ENCODE data around the gene CDCP1. TPM values are rescaled to one million over a fixed set of nuclear protein-coding genes. Genes with fewer than 3 reads are reported as not detected.

Gene CDCP1, protein sequence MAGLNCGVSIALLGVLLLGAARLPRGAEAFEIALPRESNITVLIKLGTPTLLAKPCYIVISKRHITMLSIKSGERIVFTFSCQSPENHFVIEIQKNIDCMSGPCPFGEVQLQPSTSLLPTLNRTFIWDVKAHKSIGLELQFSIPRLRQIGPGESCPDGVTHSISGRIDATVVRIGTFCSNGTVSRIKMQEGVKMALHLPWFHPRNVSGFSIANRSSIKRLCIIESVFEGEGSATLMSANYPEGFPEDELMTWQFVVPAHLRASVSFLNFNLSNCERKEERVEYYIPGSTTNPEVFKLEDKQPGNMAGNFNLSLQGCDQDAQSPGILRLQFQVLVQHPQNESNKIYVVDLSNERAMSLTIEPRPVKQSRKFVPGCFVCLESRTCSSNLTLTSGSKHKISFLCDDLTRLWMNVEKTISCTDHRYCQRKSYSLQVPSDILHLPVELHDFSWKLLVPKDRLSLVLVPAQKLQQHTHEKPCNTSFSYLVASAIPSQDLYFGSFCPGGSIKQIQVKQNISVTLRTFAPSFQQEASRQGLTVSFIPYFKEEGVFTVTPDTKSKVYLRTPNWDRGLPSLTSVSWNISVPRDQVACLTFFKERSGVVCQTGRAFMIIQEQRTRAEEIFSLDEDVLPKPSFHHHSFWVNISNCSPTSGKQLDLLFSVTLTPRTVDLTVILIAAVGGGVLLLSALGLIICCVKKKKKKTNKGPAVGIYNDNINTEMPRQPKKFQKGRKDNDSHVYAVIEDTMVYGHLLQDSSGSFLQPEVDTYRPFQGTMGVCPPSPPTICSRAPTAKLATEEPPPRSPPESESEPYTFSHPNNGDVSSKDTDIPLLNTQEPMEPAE
- 1 to 10 TPM; 1.7 to 2.1 TPM for total RNA-seq

DNA sequence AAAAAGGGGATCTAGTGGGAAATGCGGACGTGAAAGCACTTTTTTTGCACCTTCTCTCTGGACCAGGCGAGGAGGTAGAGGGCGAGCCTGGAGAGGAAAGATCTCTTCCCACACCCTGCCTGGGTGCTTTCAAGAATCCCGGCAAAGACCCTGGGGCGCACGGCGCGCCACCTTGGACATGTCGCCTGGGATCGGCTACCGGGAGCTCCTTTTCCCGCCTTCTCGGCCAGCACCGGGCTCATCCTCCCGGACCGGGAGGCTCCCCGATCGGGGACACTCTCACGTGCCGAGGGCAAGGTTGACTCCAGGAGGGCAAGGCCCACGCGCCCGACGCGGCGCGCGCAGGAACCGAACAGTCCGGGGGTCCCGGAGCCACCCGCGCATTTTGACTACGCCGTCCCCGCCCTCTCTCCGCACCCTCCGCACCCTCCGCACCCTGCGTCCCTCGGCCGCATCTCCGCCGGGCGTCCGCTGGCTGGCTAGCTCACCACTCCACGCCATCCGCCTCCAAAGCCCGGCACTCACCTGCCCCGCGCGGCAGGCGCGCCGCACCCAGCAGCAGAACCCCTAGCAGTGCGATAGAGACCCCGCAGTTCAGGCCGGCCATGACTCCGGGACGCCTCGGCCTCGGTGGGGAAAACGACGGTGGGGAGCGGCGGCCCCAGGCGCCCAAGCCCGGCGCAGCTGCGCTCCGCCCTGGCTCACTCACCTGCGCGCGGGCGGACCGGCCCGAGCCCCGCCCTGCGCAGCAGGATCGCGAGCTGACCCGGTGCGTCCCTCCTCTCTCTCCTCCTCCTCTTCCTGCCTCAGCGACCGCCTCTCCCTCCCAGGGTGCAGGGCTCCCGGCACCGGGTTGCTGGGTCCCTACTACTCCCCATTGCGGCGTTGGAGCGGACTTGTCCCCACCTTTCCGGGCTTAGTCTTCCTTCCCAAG lies at the start of gene CDCP1:
Gene CDCP1, minus strand, starts transcription at position 698 of the 934 bp plus-strand sequence. Its CDS starts 91 bp downstream, at position 607.
- ChIA-PET POLR2A (no interaction called here), CTCF (no interaction called here)

DNA sequence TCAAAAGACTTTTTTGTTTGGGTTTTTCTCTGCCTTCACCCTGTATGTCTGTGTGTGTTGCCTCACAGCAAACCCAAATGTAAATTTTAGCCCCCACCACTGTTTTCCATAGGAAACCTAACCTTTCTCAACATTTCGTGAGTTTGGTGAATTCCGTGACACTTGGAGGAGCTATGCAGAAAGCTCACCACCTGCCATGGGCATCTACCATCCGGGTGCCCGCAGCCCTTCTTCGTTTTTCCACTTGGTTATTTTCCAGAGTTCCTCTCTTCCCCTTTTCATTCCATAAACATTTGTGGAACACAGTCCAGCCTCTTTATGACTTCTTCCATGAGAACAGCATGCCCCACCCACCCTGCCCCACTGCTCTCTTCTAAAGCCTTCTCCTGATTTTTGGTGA lies 48.6 kb upstream of the CDCP1 start:
- ChIA-PET POLR2A (no interaction called here), CTCF (no interaction called here)

DNA sequence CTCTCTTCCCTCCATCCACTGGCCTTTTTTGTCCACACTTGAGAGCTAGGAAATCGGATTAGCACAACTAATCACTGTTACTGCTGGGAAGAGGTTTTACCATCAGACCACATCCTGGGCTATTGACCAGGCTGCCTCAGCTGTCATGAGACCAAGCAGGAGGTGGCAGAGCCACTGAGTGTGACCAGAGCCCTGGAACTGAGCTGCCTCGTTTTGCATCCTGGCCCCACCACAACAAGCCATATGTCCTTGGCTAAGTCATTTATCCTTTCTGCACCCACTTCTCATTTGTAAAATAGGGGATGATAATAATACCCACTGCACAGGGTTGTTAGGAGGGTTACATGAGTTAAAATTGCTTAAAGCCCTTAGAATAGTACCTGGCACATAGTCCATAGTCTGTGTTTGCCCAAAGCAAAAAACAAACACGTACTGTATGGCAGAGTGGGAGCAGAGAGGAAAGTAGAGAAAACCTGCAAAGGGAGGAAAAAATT lies 45.8 kb upstream of the CDCP1 start:
- CTCF ChIA-PET = no interaction called here
- POLR2A ChIA-PET = no interaction called here

DNA sequence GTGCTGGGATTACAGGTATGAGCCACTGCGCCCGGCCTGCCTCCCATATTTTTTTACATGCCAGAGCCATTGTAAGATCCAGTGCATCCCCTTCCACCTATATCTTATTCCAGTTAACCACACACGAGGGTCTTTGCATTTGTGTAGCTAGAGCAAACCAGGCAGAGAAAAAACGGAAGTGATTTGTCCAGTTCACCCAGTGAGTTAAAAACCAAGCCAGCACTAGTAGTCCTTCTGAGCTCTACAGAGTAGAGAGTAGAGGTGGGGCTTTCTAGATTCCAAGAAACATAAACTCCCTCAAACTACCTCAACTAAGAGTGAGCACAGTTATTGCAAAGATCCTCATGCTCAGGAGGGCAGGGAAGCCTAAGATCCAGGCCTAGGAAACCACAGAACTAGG lies 45.2 kb upstream of the CDCP1 start:
- POLR2A ChIA-PET = no interaction called here
- CTCF ChIA-PET = no interaction called here

DNA sequence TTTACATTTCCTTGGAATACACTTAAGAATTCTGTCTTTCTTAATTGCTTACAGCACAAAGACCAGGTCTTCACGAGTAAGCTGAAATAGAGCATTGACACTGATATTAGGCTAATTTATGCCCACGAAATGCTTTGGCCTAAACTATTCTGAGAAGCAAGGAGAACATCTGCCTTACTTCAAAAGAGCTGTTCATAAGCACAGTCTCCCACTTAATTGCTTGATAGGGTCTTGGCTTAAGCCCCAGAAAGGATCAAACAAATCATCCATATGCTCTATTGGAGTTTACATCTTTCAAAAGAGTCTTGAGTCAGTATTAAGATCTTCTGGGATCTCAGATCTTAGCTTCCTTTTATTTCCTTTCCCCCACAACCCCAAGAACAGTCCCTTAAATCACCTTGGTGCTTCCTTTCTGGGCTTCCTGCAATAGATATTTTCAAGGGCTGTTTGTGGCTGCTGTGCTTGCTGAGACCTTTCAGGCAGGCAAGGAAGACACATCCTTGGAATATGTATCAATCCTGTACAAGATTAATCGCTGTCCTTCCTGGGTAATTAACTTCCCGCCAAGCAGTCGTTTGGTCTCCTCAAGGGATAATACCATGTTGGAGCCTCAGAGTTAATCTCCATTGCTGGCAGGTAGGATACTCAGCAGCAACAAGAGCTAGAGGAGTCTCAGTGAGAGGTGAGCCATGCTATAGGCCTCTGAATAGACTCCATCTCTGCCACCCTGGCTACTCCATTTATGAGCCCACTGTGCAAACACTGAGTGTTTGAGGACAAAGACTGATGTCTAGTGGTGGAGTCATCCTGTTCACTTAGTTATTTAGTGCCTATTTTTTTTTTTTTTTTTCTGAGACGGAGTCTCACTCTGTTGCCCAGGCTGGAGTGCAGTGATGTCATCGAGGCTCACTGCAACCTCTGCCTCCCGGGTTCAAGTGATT lies 42.8 kb upstream of the CDCP1 start:
- ChIA-PET POLR2A (no interaction called here), CTCF (no interaction called here)

DNA sequence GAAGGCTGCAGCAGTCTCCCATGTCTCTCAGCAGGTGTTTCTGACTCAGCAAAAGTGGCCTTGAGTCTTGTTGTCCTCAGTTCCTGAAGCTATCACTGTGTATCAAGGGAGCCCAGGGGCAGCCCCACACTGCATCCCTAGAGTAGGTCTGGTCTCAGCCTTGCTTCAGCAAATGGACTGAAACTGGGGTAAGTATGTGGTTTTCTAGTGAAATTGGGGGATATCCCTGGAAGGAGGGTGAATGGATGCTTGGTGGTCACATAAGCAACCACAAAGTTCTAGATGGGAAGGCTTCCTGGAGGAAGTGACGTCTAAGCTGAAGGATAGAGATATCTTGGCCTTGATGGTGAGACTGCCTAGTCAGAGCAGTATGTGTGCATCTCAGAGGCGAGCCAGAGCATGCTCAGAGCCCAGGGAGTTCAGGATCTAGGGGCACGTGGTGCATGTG lies 41.5 kb upstream of the CDCP1 start:
- ChIA-PET POLR2A (no interaction called here), CTCF (no interaction called here)

DNA sequence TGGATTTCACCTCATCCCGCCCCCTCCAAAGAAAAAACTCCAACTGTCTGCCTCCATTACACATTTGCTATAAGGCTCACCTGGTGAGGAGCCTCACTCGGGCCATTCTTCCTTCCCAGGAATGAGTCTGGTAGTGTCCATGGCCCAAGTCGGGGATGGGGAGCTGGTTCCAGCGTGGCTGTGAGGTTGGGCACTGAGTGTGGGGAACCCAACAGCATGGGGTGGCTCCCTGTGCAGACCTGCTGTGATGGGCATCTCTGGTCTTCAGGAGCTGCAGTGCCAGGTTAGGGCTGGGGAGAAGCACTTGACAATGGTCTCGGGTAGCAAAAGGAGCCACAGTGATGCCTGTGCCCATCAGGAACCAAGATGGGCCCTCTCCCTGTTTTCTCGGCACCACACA lies 40.7 kb upstream of the CDCP1 start:
- CTCF ChIA-PET = interaction anchor here (0.6 kb wide), 1 partner anchor 51 kb away, joined by 4 read pairs; no protein-coding TSS in a partner anchor

DNA sequence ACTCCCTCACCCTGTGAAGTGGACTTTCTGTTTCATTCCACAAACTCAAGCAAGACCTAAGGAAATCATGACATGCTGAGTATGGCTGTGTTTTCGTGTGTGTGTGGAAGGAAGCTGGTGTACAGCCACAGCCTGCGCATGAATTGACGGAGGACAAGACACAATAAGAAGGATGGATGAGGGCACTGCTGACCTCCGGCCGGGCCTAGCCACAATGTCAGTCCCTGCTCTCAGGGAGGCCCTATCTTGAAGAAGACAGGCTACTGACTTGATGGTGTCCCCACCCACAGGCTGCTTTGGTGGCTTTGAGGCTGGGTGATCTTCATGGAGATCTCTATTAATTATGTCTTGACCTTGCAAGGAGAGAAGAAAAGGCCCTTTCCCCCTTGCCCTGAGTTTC lies 39.3 kb upstream of the CDCP1 start:
- ChIA-PET POLR2A (no interaction called here), CTCF (no interaction called here)

More for the DNA sequence above, 40.7 kb upstream of the CDCP1 start:
- POLR2A ChIA-PET = no interaction called here

DNA sequence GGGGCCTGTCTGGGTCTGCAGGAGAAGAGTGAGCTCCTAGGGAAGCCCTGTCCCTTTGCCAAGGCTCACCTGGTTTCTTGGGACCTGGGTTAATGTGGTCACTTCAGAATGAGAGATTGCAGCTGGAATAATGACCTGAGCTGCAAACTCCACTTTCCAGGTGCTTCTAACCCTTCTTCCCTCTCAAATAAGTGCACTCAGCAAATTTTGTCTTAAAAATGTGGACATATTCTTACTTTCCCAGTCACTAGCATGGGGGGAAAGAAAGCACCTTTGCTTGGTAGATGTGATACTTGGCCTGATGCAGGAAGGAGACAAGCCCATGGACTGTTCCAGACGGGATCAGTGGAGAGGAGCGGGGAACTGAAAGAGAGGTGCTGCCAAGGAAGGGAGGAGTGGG lies 38.9 kb upstream of the CDCP1 start:
- CTCF ChIA-PET = no interaction called here
- POLR2A ChIA-PET = no interaction called here

DNA sequence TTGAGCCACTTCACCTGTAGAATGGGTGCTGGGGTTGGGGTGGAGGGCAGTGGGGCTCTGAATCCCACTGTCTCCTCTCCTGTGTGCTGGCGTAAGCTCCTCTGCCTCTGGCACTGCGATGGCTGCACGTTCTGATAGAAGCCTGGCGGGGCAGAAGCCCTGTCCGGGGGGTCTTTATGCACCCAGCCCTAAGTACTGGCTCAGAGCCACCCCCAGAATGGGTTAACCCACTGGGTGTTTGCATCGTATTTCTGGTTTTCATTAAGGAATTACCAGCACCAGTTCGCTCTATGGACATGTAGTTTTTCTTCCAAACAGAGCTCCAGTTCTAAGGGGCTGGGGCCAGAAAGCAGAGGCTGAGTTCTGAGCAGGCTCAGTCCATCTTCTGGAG lies 37.7 kb upstream of the CDCP1 start:
- ChIA-PET CTCF (no interaction called here), POLR2A (no interaction called here)

DNA sequence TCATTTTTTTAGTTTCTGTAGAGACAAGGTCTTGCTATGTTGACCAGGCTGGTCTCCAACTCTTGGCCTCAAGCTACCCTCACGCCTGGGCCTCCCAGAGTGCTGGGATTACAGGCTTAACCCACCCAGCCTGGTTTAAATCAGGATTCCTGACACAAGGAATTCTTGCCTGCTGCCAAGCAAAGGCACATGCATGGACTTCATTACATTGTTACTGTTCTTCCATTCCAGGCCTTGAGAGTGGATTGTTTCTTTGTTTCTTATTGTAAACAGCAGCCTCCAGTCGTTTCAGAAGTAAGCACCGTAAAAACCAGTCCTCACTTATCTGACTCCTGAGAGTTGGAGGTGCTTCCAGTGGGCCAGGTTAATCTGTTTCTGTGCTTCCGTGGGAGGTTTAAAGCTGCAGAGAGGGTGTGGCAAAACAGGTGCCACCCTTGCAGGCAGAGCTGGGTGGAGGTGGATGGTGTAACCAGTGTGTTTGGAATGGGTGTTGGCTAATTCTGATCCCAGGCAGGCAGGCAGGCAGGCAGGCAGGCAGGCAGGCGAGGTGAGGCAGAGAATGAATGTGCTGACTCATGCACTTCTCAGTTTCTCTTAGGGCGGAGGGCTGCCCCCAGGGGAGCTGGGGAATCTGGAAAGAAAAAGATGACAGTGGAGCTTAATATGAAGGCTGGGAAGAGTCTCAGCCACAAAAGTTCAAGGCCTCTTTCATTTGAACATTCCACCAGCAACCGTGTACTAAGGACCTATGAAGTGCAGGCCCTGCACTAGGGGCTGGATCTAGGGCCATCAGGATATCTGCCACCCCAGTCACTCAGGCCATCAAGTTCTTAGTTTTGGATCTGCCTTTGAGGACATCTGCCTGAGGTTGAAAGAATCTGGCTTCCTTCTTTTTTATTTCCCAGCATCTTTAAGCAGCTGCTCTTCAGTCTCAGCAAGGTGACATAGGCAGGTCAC lies 37.0 kb upstream of the CDCP1 start:
- ChIA-PET CTCF (no interaction called here), POLR2A (no interaction called here)

DNA sequence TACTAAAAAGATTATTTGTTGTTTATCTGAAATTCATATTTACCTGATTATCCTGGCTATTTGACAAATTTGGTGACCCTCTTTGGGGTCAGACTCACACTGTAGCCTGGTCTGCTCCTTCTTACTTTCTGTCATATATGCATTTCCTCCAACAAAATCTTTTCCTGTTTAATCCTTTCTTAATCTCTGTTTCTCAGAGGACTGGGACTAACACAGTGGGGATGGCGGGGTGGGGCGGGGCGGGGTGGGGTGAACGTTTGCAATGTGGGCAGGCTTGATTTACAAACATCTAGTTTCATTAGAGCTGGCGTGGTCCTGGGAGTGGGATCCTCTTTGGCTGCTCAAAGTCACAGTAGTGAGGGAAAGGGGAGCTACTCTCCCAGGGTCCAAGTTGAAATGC lies 35.3 kb upstream of the CDCP1 start:
- ChIA-PET CTCF (no interaction called here), POLR2A (no interaction called here)

DNA sequence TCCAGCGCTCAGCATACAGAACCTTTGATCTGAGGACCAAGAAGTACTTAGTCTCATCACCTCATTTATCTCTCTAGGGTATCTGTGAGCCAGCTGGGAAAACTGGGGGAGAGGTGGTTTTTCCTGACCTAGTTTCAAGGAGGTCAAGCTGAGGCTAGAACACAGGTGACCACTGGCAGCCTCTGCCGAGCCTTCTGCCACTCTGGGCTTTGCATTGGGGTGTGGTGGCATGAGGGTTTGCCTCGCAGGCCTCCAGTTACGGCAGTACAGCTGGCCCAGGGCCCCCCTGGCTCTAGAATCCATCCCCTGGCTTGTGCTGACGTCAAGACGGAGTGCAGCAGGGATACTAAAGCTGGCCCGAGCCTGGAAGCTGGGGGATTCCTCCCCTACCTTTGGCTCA lies 34.7 kb upstream of the CDCP1 start:
- ChIA-PET POLR2A (no interaction called here), CTCF (no interaction called here)

DNA sequence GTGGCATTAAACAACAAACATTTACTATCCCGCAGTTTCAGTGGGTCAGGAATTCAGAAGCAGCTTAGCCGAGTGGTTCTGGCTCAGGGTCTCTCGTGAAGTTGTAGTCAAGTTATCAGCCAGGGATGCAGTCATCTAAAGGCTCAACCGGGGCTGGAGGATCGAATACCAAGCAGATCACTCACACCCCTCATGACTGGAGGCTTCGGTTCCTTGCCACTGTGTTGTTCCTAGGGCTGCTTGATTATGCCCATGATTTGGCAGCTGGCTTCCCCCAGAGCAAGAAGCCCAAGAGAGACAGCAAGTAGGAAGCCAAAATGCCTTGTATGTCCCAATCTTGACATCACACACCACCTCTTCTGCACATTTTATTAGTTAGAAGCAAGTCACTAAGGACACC lies 33.9 kb upstream of the CDCP1 start:
- CTCF ChIA-PET = interaction anchor here (0.8 kb wide), 1 partner anchor 30 kb away, joined by 3 read pairs; no protein-coding TSS in a partner anchor
- POLR2A ChIA-PET = no interaction called here

DNA sequence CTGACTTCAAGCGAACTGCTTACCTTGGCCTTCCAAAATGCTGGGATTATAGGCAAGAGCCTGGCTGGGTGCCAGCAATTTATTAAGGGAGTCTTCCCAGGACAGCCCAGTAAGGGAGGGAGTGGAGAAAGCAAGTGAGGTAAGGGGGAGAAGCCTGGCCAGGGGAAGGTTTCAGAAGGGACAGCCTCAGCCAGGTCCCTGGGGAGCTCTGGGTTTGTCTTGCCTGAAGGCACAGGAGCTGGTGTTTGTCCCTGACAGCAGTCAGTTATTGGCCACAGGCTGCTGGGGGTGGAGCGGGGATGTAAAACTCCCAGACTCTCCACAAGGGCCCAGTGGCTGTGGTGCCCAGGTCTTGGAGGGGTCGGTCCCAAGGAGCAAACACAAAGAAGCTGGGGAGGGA lies 33.0 kb upstream of the CDCP1 start:
- CTCF ChIA-PET = no interaction called here

DNA sequence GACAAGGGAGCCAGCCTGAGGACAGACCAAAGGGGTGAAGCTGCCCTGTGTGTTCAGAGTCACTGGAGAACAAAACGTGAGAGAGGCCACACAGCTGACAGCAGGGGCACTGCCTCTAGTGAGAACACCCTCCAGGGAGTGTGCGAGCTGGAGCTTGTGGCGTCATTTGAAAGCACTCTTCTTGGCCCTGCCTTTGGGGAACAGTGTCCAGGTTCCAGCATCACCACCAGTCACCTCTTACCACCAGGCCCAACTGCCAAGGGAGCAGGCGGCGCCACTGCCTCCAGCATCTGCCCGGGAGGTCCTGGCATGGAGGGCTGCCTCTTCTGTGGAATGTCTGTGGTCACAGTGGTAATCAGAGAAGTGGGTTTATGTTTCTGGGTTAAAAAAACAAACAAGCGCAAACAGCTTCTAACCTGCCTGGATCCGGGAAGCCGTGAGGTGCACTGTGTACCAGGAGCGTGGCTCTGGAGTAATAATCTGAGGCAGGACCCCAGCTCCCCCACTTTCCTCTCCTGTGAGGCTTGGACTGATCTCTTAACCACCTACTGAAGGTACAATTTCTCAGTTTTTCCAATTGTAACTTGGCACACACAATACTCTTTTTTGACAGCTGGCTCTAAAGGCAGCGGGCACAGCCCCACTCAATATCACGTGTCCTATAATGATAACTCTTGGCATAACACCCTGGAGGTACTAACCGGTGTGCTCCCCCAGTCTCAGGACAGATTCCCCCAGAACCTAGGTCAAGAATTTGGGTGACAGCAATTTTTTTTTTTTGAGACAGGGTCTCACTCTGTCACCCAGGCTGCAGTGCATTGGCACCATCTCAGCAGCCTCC lies 32.2 kb upstream of the CDCP1 start:
- CTCF ChIA-PET = no interaction called here
- POLR2A ChIA-PET = no interaction called here

More for the DNA sequence above, 33.0 kb upstream of the CDCP1 start:
- POLR2A ChIA-PET = no interaction called here

DNA sequence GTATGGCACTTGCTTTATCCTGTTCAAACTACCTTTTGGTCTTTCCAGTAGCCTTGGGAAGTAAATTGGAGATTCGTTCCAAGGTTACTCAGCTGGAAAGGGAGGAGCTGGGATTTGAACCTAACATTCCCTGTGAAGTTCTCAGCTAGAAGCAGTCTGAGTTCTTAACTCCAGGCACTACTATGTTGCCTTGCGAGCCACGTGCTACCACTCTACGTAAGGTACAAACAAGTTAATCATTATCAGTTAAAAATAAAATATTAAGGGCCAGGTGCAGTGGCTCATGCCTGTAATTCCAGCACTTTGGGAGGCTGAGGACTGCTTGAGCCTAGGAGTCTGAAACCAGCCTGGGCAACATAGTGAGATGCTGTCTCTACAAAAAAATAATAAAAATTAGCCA lies 30.7 kb upstream of the CDCP1 start:
- POLR2A ChIA-PET = no interaction called here
- CTCF ChIA-PET = no interaction called here

Measured in activated CD8-positive, alpha-beta memory T cell treated with anti-CD3 and anti-CD28 coated beads for 36 hours (primary cell).